Measurements from ENCODE around the gene RASGRF2.
"Not testable (repeated sequence)": the region's sequence is repeated elsewhere in the genome, so short reads cannot be mapped to it uniquely, and the experiment has no call there.

RASGRF2 gene

GRCh38 chr5:81121836-81122630 lies 161.9 kb downstream of the RASGRF2 start:
- no peaks in the 10 kb centered on the region for H3K9me2 ChIP-seq (replicated peaks; ENCODE audit: control insufficient read depth, low read length)
- H3K27ac ChIP-seq (ENCODE audit: low read depth, low read length): no peak overlapping the region
- no peaks in the 10 kb centered on the region for H3K4me1 ChIP-seq (ENCODE audit: control insufficient read depth, low read length)
- H3K79me2 ChIP-seq (ENCODE audit: control insufficient read depth, low read length): no peaks in the 10 kb centered on the region
- no peaks in the 10 kb centered on the region for H3K9me3 ChIP-seq (ENCODE audit: control insufficient read depth, insufficient read depth, low read length)
- no peaks in the 10 kb centered on the region for H3F3A ChIP-seq (ENCODE audit: control insufficient read depth, insufficient read depth)
- peaks cover 2% of the 10 kb centered on the region; the same call in 1 of the 2 replicates for H3K27me3 ChIP-seq (ENCODE audit: control insufficient read depth, low read length)
- no peak overlapping the region for H3K4me2 ChIP-seq (ENCODE audit: low read length)
- H4K20me1 ChIP-seq (ENCODE audit: control insufficient read depth, insufficient read depth, low read depth, low read length): no peaks in the 10 kb centered on the region
- H3K36me3 ChIP-seq (ENCODE audit: control insufficient read depth, low read length): no peaks in the 10 kb centered on the region
- no peak for TF ChIP-seq CTCF (IDR thresholded peaks at IDR 0.05; ENCODE audit: low read depth, low read length, poor library complexity, severe bottlenecking)
- TF ChIP-seq EZH2phosphoT487 (IDR thresholded peaks at IDR 0.05; ENCODE audit: borderline replicate concordance, low read length): no peak
- no peak overlapping the region for H3K4me3 ChIP-seq (ENCODE audit: low read length)

GRCh38 chr5:81124689-81125088 lies 164.5 kb downstream of the RASGRF2 start:
- not testable (repeated sequence) for H3K36me3 ChIP-seq (ENCODE audit: control insufficient read depth, low read length); H4K20me1 ChIP-seq (ENCODE audit: control insufficient read depth, insufficient read depth, low read depth, low read length); H3K27me3 ChIP-seq (ENCODE audit: control insufficient read depth, low read length); H3F3A ChIP-seq (ENCODE audit: control insufficient read depth, insufficient read depth); H3K9me2 ChIP-seq (replicated peaks; ENCODE audit: control insufficient read depth, low read length); H3K27ac ChIP-seq (ENCODE audit: low read depth, low read length); H3K4me2 ChIP-seq (ENCODE audit: low read length); H3K4me1 ChIP-seq (ENCODE audit: control insufficient read depth, low read length); H3K9me3 ChIP-seq (ENCODE audit: control insufficient read depth, insufficient read depth, low read length); H3K4me3 ChIP-seq (ENCODE audit: low read length); H3K79me2 ChIP-seq (ENCODE audit: control insufficient read depth, low read length)

- Histone ChIP-seq H3K79me2 (ENCODE audit: control insufficient read depth, low read length) (no peaks in the 10 kb centered on the region), H3F3A (ENCODE audit: control insufficient read depth, insufficient read depth) (no peaks in the 10 kb centered on the region), H3K36me3 (ENCODE audit: control insufficient read depth, low read length) (no peaks in the 10 kb centered on the region), H4K20me1 (ENCODE audit: control insufficient read depth, insufficient read depth, low read depth, low read length) (no peaks in the 10 kb centered on the region), H3K9me2 (replicated peaks; ENCODE audit: control insufficient read depth, low read length) (no peaks in the 10 kb centered on the region), H3K4me2 (ENCODE audit: low read length) (no peak overlapping the region), H3K4me1 (ENCODE audit: control insufficient read depth, low read length) (peaks cover 9% of the 10 kb centered on the region), H3K27ac (ENCODE audit: low read depth, low read length) (no peak overlapping the region), H3K4me3 (ENCODE audit: low read length) (no peak overlapping the region), H3K27me3 (ENCODE audit: control insufficient read depth, low read length) (no peaks in the 10 kb centered on the region), H3K9me3 (ENCODE audit: control insufficient read depth, insufficient read depth, low read length) (no peaks in the 10 kb centered on the region)
- TF ChIP-seq EZH2phosphoT487 (IDR thresholded peaks at IDR 0.05; ENCODE audit: borderline replicate concordance, low read length) (no peak), CTCF (IDR thresholded peaks at IDR 0.05; ENCODE audit: low read depth, low read length, poor library complexity, severe bottlenecking) (no peak)
Observed at GRCh38 chr5:81125959-81126358, 165.8 kb downstream of the RASGRF2 start.

GRCh38 chr5:81128416-81128815 lies 168.3 kb downstream of the RASGRF2 start:
- Histone ChIP-seq H3K4me2 (ENCODE audit: low read length) (no peak overlapping the region), H3K27me3 (ENCODE audit: control insufficient read depth, low read length) (no peaks in the 10 kb centered on the region), H3F3A (ENCODE audit: control insufficient read depth, insufficient read depth) (no peaks in the 10 kb centered on the region), H3K9me2 (replicated peaks; ENCODE audit: control insufficient read depth, low read length) (no peaks in the 10 kb centered on the region), H3K4me3 (ENCODE audit: low read length) (no peak overlapping the region), H3K4me1 (ENCODE audit: control insufficient read depth, low read length) (peaks cover 21% of the 10 kb centered on the region), H3K27ac (ENCODE audit: low read depth, low read length) (no peak overlapping the region), H4K20me1 (ENCODE audit: control insufficient read depth, insufficient read depth, low read depth, low read length) (no peaks in the 10 kb centered on the region), H3K9me3 (ENCODE audit: control insufficient read depth, insufficient read depth, low read length) (no peaks in the 10 kb centered on the region), H3K79me2 (ENCODE audit: control insufficient read depth, low read length) (no peaks in the 10 kb centered on the region), H3K36me3 (ENCODE audit: control insufficient read depth, low read length) (no peaks in the 10 kb centered on the region)
- TF ChIP-seq CTCF (IDR thresholded peaks at IDR 0.05; ENCODE audit: low read depth, low read length, poor library complexity, severe bottlenecking) (no peak), EZH2phosphoT487 (IDR thresholded peaks at IDR 0.05; ENCODE audit: borderline replicate concordance, low read length) (no peak)
